Type B pancreatic cell (in vitro differentiated cells): ENCODE results near the gene HECW1. TPM values are rescaled to one million over a fixed set of nuclear protein-coding genes. Genes with fewer than 3 reads are reported as not detected.

ENCODE experiments used
- DNase-seq: peaks from one replicate; pipeline ENCODE4 v3.0.0; 2021; ENCODE audit warnings: mixed read lengths; ENCODE audit not compliant: unreplicated experiment; ENCODE audit errors: extremely low spot score
- H3K27ac Mint-ChIP-seq: 2 replicates; pipeline ENCODE4 v1.8.0; 2021; ENCODE audit warnings: mild to moderate bottlenecking, mixed read lengths
- H3K27me3 Mint-ChIP-seq: 2 replicates; pipeline ENCODE4 v1.8.0; 2021; ENCODE audit warnings: mixed read lengths
- H3K36me3 Mint-ChIP-seq: 2 replicates; pipeline ENCODE4 v1.8.0; 2021; ENCODE audit warnings: mixed read lengths
- H3K4me1 Mint-ChIP-seq: one replicate; pipeline ENCODE4 v1.8.0; 2021; ENCODE audit warnings: mixed read lengths; ENCODE audit not compliant: unreplicated experiment
- H3K4me3 Mint-ChIP-seq: 2 replicates; pipeline ENCODE4 v1.8.0; 2021; ENCODE audit warnings: mild to moderate bottlenecking, mixed read lengths
- H3K9me3 Mint-ChIP-seq: 2 replicates; pipeline ENCODE4 v1.8.0; 2021; ENCODE audit warnings: mixed read lengths
- total RNA-seq: library from RNA; stranded (reverse); gene quantifications from 2 replicates; pipeline ENCODE4 v1.2.1, GENCODE V29; 2021; ENCODE audit warnings: low replicate concordance
- TF ChIP-seq, protein P1 (sequence below): fragments of 200-600 bp; sonication (generic); conservative IDR thresholded peaks from 2 replicates; pipeline ENCODE4 v1.5.0; 2021; ENCODE audit warnings: antibody characterized with exemption, mild to moderate bottlenecking

HECW1 gene
- total RNA-seq, 1 donor from 2014 or later, result 1.4 TPM

DNA sequence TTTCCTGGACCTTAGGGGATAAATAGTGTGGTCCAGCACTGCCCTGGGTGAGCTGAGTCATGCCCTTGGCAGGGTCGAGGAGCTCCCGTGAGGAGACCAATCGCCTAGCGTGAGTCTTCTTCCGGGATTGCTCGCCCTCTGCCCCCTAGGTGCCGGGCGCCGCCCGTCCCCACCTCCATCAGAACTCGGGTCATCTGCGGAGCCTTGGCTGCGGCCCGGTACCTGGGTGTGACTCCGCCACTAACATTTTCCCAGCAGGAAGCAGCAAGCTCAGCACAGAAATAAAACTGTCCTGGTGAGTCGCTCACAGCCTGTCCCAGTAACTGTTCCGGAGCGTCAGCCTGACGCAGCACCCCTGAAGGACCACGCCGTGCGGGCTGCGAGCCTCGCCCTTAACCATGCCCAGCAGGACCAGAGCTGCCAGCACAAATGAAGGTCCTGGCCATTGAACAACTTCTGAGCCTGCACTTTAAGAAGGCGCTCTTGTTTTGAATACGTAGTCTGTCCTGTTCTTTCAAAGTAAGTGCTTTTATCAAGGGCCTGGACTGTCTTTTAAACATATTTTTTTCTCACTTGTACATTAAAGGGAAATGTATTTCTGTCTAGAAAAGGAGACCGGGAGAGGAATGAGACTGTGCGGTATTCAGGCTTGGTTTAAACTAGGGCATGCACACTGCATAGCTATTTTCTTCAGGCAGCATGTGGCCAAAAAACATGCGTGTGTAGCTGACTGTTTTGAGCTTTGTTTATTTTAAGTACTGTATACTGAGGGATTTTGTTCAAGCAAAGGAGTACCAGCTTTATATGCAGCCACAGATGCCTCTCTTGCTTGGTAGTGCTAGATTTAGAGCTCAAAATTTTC, 136.7 kb downstream of the HECW1 start:
- Mint-ChIP-seq H3K4me3 (no peak overlapping the region), H3K36me3 (no peaks in the 10 kb centered on the region), H3K4me1 (peaks cover 5% of the 10 kb centered on the region), H3K27me3 (peaks cover 16% of the 10 kb centered on the region), H3K9me3 (no peaks in the 10 kb centered on the region), H3K27ac (no peak overlapping the region)
- TF ChIP-seq, protein P1, sequence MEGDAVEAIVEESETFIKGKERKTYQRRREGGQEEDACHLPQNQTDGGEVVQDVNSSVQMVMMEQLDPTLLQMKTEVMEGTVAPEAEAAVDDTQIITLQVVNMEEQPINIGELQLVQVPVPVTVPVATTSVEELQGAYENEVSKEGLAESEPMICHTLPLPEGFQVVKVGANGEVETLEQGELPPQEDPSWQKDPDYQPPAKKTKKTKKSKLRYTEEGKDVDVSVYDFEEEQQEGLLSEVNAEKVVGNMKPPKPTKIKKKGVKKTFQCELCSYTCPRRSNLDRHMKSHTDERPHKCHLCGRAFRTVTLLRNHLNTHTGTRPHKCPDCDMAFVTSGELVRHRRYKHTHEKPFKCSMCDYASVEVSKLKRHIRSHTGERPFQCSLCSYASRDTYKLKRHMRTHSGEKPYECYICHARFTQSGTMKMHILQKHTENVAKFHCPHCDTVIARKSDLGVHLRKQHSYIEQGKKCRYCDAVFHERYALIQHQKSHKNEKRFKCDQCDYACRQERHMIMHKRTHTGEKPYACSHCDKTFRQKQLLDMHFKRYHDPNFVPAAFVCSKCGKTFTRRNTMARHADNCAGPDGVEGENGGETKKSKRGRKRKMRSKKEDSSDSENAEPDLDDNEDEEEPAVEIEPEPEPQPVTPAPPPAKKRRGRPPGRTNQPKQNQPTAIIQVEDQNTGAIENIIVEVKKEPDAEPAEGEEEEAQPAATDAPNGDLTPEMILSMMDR, result no peak
- no peak for DNase-seq

DNA sequence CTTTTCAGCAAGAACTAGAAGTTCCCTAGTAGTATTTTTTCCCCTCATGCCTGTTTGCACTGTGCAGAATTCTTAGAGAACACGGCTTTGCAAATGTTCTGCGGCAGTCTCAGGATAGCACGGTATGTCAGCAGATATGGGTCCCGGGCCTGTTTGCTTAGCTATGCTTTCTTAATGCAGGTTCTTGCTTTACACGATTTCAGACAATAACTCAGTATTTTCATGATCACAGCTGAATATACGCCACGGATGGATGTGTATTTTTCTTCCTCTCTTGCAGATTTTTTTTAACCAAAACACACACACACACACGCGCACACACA, 137.3 kb downstream of the HECW1 start:
- TF ChIP-seq, protein P1, result no peak
- no peak for DNase-seq
- Mint-ChIP-seq H3K36me3 (no peaks in the 10 kb centered on the region), H3K27me3 (peaks cover 16% of the 10 kb centered on the region), H3K27ac (no peak overlapping the region), H3K4me3 (no peak overlapping the region), H3K4me1 (peaks cover 5% of the 10 kb centered on the region), H3K9me3 (no peaks in the 10 kb centered on the region)

DNA sequence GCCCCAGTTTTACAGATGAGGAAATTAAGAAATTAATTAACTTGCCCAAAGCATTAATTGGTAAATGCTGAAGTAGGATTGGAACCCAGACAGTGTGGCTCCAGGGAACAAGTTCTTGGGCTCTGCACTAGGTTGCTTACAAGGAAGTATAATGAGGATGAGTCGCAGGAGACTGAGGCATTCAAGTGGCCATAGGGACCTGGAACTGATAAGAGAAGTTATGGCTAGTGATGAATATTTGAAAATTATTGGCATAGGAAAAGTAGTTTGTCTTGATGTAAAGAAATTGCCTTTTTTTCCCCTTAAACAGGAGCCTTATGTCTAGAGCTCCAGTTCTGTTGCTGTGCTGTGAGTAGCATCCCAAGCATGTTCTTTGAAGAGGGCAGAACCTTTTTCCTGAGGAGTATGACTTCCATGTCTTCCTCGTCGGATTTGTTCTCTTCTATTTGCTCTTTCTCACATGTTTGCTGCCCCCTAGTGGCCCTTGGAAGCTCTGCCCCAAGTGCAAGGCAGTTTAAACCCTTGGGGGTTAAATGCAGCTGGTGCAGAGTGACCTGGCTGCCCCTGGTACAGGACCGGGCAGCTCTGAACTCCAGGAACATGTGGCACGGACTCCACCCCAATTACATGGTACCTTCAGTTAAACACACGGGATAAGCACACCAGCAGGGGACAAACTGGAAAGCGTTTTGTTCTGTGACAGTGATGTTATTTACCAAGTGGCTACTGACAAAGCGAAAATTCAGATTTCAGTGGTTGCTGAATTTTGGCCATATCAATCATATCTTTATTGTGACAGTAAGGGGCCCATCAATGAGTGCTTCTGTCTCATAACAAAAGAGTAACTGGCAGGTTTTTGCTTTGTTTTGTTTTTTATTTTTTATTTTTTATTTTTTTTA, 148.8 kb downstream of the HECW1 start:
- TF ChIP-seq, protein P1, result peak; percentile 98
- Mint-ChIP-seq H3K4me1 (no peaks in the 10 kb centered on the region), H3K27me3 (peaks cover 6% of the 10 kb centered on the region), H3K27ac (no peak overlapping the region), H3K9me3 (no peaks in the 10 kb centered on the region), H3K36me3 (no peaks in the 10 kb centered on the region), H3K4me3 (no peak overlapping the region)
- peak; percentile 75 for DNase-seq

DNA sequence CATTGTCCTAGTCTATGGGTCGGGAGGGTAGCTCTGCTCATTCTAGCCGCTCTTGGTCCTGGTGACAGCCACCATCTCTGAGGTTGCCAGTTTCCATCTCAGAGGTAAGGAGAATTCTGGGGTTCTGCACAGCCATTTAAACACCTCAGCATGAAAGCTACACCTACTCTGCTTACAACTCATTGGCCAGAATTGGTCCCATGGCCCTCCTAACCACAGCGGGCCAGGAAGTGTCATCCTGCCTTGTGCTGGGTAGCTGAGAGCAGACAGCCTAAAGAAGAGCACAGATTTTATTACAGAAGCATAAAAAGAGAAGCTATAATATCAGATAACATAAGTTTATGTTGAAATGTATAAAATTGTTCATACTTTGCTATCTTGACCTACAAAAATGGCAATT, 152.7 kb downstream of the HECW1 start:
- Mint-ChIP-seq H3K27ac (no peak overlapping the region), H3K9me3 (no peaks in the 10 kb centered on the region), H3K4me3 (no peak overlapping the region), H3K27me3 (peaks cover 4% of the 10 kb centered on the region), H3K4me1 (no peaks in the 10 kb centered on the region), H3K36me3 (no peaks in the 10 kb centered on the region)
- TF ChIP-seq, protein P1, result no peak
- DNase-seq, result no peak

DNA sequence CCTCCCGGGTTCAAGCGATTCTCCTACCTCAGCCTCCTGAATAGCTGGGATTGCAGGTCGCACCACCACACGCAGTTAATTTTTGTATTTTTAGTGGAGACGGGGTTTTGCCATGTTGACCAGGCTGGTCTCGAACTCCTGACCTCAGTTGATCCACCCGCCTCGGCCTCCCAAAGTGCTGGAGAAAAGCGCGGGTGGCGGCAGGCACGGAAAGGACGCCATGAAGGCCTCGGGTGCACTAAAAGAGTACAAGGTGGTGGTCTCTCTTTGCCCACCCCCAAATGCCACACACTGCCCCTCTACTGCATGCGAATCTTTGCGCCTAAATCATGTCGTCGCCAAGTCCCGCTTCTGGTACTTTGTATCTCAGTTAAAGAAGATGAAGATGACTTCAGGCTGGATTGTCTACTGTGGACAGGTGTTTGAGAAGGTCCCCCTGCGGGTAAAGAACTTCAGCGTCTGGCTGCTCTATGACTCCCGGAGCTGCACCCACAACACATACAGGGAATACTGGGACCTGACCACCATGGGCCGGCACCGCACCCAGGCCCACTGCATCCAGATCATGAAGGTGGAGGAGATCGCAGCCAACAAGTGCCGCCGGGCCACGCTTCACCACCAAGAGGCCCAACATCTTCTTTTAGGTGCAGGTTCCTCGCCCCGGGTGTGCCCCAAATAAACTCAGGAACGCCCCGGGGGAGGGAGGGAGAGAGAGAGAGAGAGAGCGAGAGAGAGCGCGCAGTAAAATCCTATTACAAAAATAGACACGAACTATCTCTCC, 161.7 kb downstream of the HECW1 start:
- TF ChIP-seq, protein P1, result no peak
- Mint-ChIP-seq H3K9me3 (peaks cover 12% of the 10 kb centered on the region), H3K27me3 (peaks cover 4% of the 10 kb centered on the region), H3K4me3 (no peak overlapping the region), H3K27ac (no peak overlapping the region), H3K4me1 (peaks cover 16% of the 10 kb centered on the region), H3K36me3 (no peaks in the 10 kb centered on the region)
- no peak for DNase-seq
